NCI-H748 treated with DMSO at 0.1 percent for 48 hours (cell line): ENCODE data around the gene TBC1D21.
A peak's percentile ranks its signal among the peaks of the same experiment; 100 is the strongest.

ENCODE experiments used
- DNase-seq: peaks from one replicate; lab custom pipeline; 2025; lab: John Stamatoyannopoulos, UW

Gene TBC1D21

DNA sequence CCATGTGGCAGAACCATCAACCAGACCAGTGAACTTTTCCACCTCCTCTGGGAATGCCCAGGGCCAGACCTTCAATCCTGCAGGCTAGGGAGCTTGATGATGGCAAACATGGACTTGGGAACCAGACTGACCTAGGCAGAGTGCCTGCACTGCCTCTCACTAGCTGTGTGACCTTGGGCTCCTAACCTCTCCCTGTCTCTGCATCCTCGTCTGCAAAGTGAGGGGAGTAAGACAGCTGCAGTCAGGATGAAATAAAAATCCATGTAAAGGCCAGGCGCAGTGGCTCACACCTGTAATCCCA, 35.4 kb downstream of the TBC1D21 start:
- DNase-seq: no peak

- no peak for DNase-seq
These were observed 36.3 kb downstream of the TBC1D21 start for GRCh38 chr15:73909651-73910050.

GRCh38 chr15:73910522-73911303, 37.3 kb downstream of the TBC1D21 start:
- no peak for DNase-seq

- no peak for DNase-seq
These were observed 38.7 kb downstream of the TBC1D21 start for GRCh38 chr15:73912030-73912596.

DNA sequence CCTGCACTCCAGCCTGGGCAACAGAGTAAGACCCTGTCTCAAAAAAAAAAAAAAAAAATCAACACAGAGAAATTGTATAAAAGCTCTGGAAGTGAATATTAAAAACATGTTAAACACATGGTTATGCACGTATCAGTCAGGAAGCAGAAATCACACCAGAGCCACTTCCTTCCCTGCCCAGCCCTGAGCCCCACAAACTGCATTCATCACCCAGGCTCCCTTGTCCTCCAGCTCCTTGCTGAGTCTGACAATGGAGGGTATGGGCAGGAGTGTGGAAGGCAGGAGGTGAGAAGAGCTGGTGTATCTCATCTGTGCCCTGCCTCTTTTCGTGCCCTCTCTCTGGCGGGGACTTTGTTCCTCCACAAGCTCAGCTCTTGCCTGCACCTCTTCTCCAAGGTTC, 40.8 kb downstream of the TBC1D21 start:
- DNase-seq: no peak

- DNase-seq: no peak
These were observed 41.7 kb downstream of the TBC1D21 start for GRCh38 chr15:73915082-73915481.

DNA sequence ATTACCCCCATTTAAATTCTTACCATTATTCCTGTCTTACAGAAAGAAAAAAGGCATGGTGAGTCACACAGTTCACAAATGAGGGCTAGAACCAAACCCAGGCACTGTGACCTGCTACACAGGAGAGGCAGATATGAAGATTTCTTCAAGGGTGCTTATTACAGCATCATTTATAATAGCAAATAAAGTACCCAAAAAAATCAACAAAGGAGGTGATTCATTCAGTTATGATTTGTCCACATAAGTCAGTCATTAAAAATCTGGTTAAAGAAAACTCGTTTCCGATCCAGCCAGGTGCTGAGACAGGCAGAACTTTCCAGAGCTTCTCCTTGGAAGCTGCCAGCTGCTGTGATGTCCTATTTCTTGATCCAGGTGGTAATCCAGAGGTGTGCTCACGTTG, 45.4 kb downstream of the TBC1D21 start:
- no peak for DNase-seq

DNA sequence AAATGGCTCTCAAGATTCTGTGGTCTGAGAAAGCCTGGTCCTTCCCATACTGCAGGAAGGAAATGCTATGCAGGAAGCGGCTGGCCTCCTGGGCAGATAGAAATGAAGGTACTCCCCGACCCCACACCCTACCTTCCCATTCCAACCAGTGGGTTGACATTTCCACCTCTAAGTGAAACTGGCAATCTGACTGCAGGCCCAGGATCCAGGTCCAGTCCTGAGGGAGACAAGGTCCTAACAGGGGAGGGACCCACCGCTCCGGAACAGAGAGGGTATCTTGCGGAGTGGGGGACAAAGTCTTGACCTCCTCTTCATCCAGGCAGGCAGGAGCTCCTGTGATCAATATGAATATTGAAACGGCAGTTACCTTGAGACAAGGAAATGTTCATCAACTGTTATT, 46.3 kb downstream of the TBC1D21 start:
- DNase-seq: no peak

GRCh38 chr15:73921254-73921925, 48.0 kb downstream of the TBC1D21 start:
- no peak for DNase-seq

GRCh38 chr15:73922186-73923151, 49.1 kb downstream of the TBC1D21 start:
- DNase-seq: no peak

- DNase-seq: no peak
These were observed 49.8 kb downstream of the TBC1D21 start for GRCh38 chr15:73923156-73923487.

DNA sequence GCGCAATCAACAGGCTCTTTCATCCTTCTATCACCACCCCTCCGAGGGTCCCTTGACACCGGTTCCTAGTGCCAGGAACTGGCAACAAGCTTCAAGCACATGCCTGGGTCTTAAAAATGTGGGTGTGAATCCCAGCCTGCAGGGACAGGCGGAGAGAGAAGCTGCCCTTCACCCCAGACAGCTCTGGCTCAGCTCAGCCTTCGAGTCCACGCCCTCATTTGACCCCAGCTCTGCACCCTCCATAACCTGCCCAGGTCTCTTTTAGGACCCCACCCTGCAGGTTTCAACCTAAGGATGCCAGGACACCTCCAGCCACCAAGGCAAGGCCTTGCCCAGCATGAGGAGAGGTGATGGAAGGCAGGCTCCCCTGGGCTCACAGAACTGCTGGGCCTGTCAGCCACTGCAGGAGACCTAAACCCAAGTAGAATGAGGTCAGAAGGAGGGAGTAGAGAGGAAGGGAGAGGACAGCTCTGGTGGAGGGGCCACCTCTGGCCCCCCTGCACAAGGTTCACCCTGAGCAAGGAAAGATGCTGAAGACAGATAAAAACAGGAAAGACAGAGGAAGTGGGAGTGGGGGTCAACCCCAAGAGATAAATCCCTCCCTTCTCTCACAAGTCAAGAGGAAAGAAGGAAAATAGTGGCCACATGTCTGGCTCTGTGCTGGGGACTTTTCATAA, 50.3 kb downstream of the TBC1D21 start:
- no peak for DNase-seq

DNA sequence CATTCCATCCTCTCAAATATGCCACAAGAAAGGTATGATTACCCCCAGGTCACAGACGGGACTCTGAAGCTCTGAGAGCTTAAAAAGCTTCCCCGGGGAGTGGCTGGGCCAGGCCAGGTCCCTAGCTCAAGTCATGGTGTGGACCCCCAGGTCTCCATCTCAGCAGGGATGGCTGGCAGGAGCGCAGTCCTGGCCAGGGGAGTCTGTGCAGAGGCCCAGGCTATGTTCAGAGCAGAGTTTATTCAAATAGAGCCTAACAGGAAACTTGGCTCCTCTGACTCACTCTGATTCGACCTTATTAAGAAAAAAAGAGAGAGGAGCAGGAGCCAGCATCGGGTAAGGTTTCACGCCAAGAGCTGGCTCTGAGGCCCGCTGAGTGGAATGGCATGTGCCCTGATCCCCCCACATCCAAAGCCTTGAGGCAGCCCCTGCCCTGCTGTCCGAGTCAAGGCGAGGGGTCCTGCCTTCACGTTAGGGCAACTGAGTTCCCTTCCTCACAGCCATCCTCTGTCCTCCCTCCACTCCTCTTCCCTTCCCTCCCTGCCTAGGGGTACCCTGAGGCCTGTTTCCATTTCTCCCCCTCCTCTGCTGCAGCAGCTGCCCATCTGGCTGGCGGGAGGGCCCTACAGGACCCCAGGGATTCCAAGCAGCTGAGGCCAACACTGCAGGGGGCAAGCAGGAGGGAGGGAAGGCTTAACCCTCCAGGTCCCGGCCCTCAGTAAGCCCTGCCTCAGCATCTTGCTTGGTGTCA, 51.0 kb downstream of the TBC1D21 start:
- no peak for DNase-seq

DNA sequence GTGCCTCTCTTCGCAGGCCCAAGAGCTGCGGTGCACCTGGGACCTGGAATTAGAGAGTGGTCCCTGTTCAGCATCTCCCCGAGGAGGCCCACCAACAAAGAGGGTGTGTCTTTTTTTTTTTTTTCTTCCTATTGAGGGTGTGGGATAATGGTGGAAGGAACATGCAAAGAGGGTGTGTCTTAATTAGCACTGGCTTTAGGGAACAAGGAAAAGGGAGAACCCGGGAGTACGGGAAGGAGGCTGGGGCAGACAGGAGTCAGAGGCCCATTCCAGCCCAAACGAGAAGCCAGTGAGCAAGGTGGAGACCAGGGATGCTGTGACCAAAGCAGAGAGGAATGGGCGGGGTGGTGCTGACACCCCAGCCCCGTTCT, 52.5 kb downstream of the TBC1D21 start:
- DNase-seq: no peak

DNA sequence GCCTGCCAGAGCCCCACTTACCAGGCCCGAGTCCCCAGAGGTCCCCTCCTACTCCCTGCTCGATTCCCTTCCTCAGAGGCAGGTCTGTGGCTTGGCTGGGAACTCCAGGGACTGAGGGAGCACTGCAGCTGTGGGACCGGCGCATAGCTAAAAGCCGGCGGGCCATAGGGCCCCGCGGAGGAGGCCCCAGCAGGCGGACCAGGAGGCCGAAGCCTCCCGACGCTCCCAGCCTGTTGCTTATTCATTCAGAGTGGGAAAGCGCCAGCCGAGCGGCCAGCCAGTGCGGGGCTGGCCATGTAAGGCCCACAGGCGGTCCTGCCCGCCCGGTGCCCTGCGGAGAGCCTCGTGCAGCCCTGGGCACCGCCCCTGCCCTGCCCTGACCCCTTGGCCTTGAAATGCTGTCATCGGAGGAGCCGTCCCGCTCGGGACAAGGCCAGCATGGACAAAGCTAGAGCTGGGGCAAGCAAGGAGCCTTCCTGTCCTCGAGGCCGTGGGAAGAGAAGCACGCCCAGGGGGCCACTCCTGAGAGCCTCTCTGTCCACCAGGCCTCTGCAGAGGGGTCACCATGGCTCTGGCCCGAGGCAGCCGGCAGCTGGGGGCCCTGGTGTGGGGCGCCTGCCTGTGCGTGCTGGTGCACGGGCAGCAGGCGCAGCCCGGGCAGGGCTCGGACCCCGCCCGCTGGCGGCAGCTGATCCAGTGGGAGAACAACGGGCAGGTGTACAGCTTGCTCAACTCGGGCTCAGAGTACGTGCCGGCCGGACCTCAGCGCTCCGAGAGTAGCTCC, 53.0 kb downstream of the TBC1D21 start, which contains the start of gene LOXL1:
LOXL1 (plus strand) TSS at position 244 of the 784 bp plus-strand sequence; CDS start at position 566, 322 bp downstream.
- DNase-seq: peak; percentile 16

GRCh38 chr15:73927003-73927475, 53.7 kb downstream of the TBC1D21 start:
- peak; percentile 19 for DNase-seq

DNA sequence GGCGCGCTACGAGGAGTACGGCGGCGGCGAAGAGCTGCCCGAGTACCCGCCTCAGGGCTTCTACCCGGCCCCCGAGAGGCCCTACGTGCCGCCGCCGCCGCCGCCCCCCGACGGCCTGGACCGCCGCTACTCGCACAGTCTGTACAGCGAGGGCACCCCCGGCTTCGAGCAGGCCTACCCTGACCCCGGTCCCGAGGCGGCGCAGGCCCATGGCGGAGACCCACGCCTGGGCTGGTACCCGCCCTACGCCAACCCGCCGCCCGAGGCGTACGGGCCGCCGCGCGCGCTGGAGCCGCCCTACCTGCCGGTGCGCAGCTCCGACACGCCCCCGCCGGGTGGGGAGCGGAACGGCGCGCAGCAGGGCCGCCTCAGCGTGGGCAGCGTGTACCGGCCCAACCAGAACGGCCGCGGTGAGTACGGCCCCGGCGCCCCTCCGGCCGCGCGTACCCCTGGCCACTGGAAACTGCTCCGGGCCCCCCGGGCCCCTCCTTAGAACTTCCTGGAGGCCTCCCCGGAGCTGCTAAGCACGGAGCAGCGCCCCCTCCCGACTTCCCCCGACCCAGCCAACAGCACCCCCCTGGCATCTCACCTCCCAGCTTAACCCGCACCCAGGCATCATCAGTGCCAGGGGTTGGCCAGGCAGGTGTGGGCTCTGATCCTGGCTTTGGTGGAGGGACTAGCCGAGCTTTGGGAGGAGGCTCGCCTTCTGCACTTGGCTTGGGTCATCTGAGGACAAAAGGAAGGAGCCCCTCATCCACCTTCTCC, 54.3 kb downstream of the TBC1D21 start:
- DNase-seq: peak; percentile 10

GRCh38 chr15:73928241-73928579, 54.8 kb downstream of the TBC1D21 start:
- no peak for DNase-seq

- DNase-seq: no peak
These were observed 55.7 kb downstream of the TBC1D21 start for GRCh38 chr15:73928971-73929627.
